IPS DF 19.7 (cell line): ENCODE results near the gene TJP2.
"Not testable (repeated sequence)": the region's sequence is repeated elsewhere in the genome, so short reads cannot be mapped to it uniquely, and the experiment has no call there.

ENCODE experiments used
- DNase-seq: peaks from one replicate; pipeline ENCODE4 v3.0.0-alpha.2; 2013; ENCODE audit warnings: low read depth, low spot score

TJP2 gene

DNA sequence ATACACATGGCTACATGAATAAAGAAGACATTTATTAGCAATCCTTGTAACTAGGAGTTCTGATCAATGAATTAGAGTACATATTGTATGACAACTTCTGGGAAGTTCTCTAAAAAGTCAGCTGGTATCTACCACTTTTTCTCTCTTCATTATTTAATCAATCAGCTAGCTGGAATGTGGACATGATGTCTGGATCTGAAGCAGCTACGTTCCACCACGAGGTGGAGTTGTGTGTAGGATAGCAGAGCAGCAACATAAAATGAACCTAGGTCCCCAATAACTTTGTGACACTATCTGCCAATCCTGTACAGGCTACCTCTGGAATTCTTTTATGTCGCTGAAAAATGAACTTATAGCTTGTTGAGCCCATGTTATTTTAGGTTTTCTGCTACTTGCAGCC, 118.0 kb downstream of the TJP2 start:
- DNase-seq = no peak

- DNase-seq = no peak
Measured at GRCh38 chr9:69293156-69293555, 119.1 kb downstream of the TJP2 start.

- DNase-seq = no peak
Measured at GRCh38 chr9:69295872-69296552, 121.9 kb downstream of the TJP2 start.

DNA sequence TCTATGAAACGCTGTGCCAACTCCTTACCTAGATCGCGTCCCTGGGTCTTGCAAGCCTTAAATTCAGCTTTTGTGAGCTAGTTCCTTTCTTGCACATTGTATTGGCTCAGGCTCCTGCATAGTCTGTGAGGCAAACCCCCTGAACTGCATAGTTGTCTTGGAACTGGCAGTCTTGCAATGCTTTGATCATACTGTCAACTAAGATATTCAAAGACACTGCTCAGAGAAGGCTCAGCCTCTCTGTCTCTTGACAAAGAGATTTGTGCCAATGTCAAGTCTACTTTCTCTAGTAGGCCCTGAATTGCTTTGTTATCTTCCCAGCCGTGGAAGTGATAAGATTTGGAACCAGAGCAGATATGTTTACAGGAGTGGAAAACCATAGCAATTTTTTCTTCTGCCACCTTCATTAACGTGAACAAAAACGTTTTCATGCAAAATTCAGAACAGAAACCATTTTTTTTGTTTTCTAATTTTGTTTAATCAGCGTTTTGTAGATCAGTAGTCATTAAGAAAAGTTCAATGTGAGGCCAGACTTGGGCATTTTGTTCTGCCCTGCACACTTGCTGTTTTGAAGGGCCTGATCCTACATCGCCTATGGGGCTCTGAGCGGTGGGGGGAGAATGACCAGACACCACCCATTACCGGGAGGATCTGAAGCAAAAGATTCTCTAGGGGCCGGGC, 123.4 kb downstream of the TJP2 start:
- no peak for DNase-seq

DNA sequence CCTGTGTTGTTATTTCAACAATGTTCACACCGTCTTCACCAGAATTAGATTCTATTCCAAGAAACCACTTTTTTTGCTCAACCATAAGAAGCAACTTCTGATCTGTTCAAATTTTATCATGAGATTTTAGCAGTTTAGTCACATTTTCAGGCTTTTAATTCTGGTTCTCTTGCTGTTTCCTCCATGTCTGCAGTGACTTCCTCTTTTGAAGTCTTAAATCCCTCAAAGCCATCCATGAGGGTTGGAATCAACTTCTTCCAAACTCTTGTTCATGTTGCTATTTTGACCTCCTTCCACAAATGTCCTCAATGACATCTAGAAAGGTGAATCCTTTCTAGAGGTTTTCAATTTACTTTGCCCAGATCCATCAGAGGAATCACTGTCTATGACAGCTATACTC, 125.2 kb downstream of the TJP2 start:
- DNase-seq = no peak

- no peak for DNase-seq
Measured at GRCh38 chr9:69299826-69300225, 125.7 kb downstream of the TJP2 start.

GRCh38 chr9:69303331-69303730, 129.3 kb downstream of the TJP2 start:
- no peak for DNase-seq

- DNase-seq = not testable (repeated sequence)
Measured at GRCh38 chr9:69306895-69307445, 132.9 kb downstream of the TJP2 start.

- peak; percentile 97 for DNase-seq
Measured at GRCh38 chr9:69307446-69308205, 133.5 kb downstream of the TJP2 start.

DNA sequence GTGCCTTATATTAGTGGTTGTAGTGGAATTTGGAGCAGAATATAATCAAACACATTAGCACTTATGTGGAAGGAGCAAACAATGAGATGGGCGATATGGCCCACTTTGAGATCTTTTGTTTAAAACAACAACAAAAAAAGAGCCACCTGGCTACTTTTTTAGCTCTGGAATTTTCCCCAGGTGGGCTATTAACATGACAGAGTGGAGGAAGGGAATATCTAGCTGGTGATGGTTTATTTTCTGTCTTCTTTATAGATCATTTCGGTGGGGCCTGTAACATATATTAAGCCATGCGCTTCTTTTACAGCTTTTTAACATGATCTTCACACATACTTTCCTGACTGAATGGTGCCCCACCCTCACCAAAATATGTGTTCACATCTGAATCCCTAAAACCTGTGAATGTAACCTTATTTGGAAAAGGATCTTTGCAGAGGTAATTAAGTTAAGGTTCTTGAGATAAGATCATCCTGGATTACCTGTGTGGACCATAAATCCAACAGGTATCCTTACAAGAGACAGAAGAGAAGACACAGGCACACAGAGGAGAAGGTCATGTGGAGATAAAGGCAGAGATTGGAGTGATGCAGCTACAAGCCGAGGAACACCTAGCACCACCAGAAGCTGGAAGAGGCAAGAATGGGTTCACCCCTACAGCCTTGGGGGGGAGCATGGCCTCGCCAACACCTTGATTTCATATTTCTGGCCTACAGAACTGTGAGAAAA, 134.3 kb downstream of the TJP2 start:
- no peak for DNase-seq

- no peak for DNase-seq
Measured at GRCh38 chr9:69313175-69313574, 139.1 kb downstream of the TJP2 start.

- no peak for DNase-seq
Measured at GRCh38 chr9:69314547-69314946, 140.5 kb downstream of the TJP2 start.

- DNase-seq = no peak
Measured at GRCh38 chr9:69317081-69317480, 143.0 kb downstream of the TJP2 start.

DNA sequence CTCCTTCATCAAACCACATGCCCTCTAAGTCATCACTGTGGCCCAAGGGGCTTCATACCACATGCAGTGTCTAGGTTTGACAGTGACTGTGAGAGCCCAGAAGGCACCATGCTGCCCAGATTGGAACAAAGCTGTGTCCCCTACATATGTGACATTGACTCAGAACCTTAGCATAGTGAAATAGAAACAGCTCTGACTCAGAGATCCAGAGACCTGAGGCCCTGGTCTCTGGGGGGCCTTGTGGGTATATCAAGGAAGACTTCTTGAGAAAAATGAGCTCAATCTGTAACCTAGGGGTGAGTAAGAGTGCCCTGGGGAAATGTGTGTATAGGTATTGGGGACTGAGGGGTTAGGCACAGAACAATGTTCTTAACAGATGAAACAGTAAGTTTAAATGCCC, 143.8 kb downstream of the TJP2 start:
- no peak for DNase-seq

DNA sequence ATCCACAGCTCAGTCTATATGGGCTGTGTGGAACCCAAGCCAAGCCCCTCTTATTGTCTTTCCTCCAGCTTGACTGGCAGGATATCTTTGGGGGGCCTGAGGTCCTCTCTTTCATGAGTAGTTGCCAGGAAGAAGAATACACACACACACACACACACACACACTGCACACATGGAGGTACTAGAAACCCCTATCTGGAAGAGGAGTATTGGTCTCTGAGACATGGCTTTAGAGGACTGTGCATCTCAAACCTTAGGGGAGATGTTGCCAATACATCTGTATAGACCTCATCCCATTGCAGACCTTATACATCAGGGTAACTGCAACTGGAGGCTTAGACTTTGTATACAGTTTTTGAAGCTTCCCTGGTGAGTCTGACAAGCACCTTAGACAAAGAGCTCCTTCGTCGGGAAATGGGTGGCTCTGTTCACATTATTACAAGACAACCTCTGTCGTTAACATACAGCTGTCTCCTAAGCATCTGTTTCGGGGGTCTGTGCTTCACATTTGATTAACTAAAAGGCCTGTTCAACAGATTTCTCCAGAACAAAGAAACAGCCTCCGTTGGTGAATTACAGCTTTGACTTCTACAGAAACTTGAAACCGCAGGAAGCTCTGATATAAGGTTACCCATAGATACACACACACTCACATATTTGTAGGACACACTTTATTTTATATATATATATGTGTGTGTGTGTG, 145.4 kb downstream of the TJP2 start:
- no peak for DNase-seq

DNA sequence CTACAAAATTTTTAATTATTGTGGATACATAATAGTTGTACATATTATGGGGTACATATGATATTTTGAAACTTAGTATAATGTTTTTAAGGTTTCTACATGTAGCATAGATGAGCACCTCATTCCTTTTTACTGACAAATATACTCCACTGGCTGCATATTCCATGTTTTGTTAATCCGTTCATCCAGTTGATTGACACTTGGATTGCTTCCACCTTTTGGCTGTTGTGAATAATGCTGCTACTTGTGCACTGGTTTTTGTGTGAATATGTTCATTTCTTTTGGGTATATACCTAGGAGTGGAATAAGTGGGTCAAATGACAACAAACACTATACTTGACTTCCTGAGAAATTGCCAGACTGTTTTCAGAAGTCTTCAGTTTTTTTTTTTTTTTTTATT, 148.2 kb downstream of the TJP2 start:
- no peak for DNase-seq

GRCh38 chr9:69323861-69324260, 149.8 kb downstream of the TJP2 start:
- no peak for DNase-seq
